Amygdala (tissue), 56 donors: ENCODE data around the gene TRIM39.
"Not testable (repeated sequence)": the region's sequence is repeated elsewhere in the genome, so short reads cannot be mapped to it uniquely, and the experiment has no call there.

Source experiments
- DNase-seq, 56 donors: peaks; one replicate each; lab custom pipeline; 2025; lab: John Stamatoyannopoulos, UW

TRIM39 gene

GRCh38 chr6:30357678-30358540 is 31.2 kb downstream of the TRIM39 start:
- peak in 42 of 56 donors; percentile 5 to 76 (median 34) for DNase-seq

- DNase-seq, result no peak
Measured at GRCh38 chr6:30359276-30359675, 32.5 kb downstream of the TRIM39 start.

GRCh38 chr6:30360139-30360538 is 33.4 kb downstream of the TRIM39 start:
- no peak for DNase-seq

GRCh38 chr6:30361661-30362060 is 34.9 kb downstream of the TRIM39 start:
- no peak for DNase-seq

- DNase-seq, result no peak
Measured at GRCh38 chr6:30363459-30363858, 36.7 kb downstream of the TRIM39 start.

GRCh38 chr6:30364591-30364990 is 37.9 kb downstream of the TRIM39 start:
- no peak for DNase-seq

- not testable (repeated sequence) for DNase-seq
Measured at GRCh38 chr6:30369280-30369679, 42.6 kb downstream of the TRIM39 start.

GRCh38 chr6:30378290-30378937 is 51.7 kb downstream of the TRIM39 start:
- no peak for DNase-seq

GRCh38 chr6:30380464-30380863 is 53.7 kb downstream of the TRIM39 start:
- no peak for DNase-seq

- no peak for DNase-seq
Measured at GRCh38 chr6:30386166-30386565, 59.4 kb downstream of the TRIM39 start.

GRCh38 chr6:30391240-30391639 is 64.5 kb downstream of the TRIM39 start:
- DNase-seq, result no peak
